Spleen (tissue), 7 donors: Measurements from ENCODE around the gene BAZ1A.

Experiments
- CTCF ChIP-seq, 11 experiments: fragments of 200-600 bp in 7 of 11; fragments of 450-650 bp in 4 of 11; sonication (generic) in 4 of 11; IDR thresholded peaks in 8 of 11; conservative IDR thresholded peaks in 3 of 11; 1 replicate in 7 of 11; 2 replicates in 4 of 11; pipeline versions ENCODE4 v1.4.0 to v1.8.0; 2016 to 2021; ENCODE audit warnings: antibody characterized with exemption in 11 of 11, inconsistent platforms in 4 of 11, mild to moderate bottlenecking in 1 of 11
- POLR2AphosphoS5 ChIP-seq, 3 donors: sonication (generic); formaldehyde crosslinking; IDR thresholded peaks; one replicate each; pipeline ENCODE4 v1.5.1; 2017; ENCODE audit warnings: antibody characterized with exemption in 3 of 3
- donor health status: DM: no; HTN: no; CAD: no; lungs with moderate emphysema.
- donor health status: DM: no; HTN: no; CAD: no.
- donor health status: DM: no; HTN: no; CAD: no.

DNA sequence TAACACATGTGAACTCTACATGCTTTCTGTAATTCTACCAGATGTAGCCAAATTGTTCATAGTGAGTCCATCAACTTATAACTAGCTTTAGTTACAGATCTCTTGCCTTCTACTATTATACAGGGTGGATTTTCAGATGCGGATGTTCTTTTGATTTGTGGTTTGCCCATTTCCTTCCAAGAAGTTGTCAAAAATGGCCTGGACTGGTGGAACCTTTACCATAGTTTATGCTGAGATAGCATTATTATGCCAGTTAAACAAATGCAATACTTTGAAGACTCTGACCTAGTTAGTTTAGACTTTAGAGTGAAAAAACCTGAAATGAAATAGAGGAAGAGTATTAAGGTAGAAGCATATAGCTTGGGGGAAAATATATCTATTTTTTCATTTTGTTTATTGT is 133.3 kb downstream of the BAZ1A start:
- TF ChIP-seq CTCF (IDR thresholded peaks at IDR 0.05 in 8 of 11, conservative IDR thresholded peaks at IDR 0.05 in 3 of 11) (no peak), POLR2AphosphoS5 (IDR thresholded peaks at IDR 0.05) (no peak)
